CD4-positive, alpha-beta T cell (primary cell): Measurements from ENCODE around the gene ADAMTS1. TPM values are rescaled to one million over a fixed set of nuclear protein-coding genes. Genes with fewer than 3 reads are reported as not detected.

Experiments
- ATAC-seq: fragments of 200-7000 bp; cut with Tn5 transposase; one replicate; pipeline ENCODE4 v1.10.0; 2022; ENCODE audit warnings: mild to moderate bottlenecking; ENCODE audit not compliant: poor library complexity
- CTCF ChIA-PET: fragments of 350-600 bp; sonication (Branson Sonifier 250); formaldehyde crosslinking; loops from one replicate; lab custom pipeline; 2021; ENCODE audit warnings: antibody characterized with exemption, inconsistent platforms; lab: Charles Lee
- POLR2A ChIA-PET: fragments of 350-600 bp; sonication (Branson Sonifier 250); formaldehyde crosslinking; loops from one replicate; lab custom pipeline; 2021; ENCODE audit warnings: antibody characterized with exemption, inconsistent platforms; lab: Charles Lee
- DNase-seq, 14 experiments: peaks; one replicate each; pipeline ENCODE4 v3.0.0-alpha.2; 2013 to 2020; ENCODE audit warnings: mixed read lengths in 2 of 14
- H3K27ac ChIP-seq, 2 donors: one replicate each; pipeline versions ENCODE4 v1.5.1 to v1.7.0; 2013; ENCODE audit warnings: low read length in 2 of 2, low read depth in 1 of 2, mild to moderate bottlenecking in 1 of 2
- H3K27me3 ChIP-seq, 2 experiments: 1 replicate in 1 of 2; 2 replicates in 1 of 2; pipeline versions ENCODE4 v1.6.1 to v1.7.0; 2013; ENCODE audit warnings: low read length in 2 of 2, control low read depth in 1 of 2, mild to moderate bottlenecking in 1 of 2, moderate library complexity in 1 of 2; ENCODE audit not compliant: insufficient read depth in 2 of 2, control insufficient read depth in 1 of 2
- H3K36me3 ChIP-seq: one replicate; pipeline ENCODE4 v1.6.1; 2013; ENCODE audit warnings: low read length, control low read depth; ENCODE audit not compliant: insufficient read depth
- H3K4me1 ChIP-seq: one replicate; pipeline ENCODE4 v1.6.1; 2013; ENCODE audit warnings: low read length, control low read depth; ENCODE audit not compliant: insufficient read depth
- H3K4me3 ChIP-seq: one replicate; pipeline ENCODE4 v1.5.1; 2013; ENCODE audit warnings: mild to moderate bottlenecking, low read length, moderate library complexity
- H3K9me3 ChIP-seq, 2 experiments: 1 replicate in 1 of 2; 2 replicates in 1 of 2; pipeline versions ENCODE4 v1.6.1 to v1.7.0; 2013; ENCODE audit warnings: low read length in 2 of 2, mild to moderate bottlenecking in 2 of 2, control low read depth in 1 of 2, moderate library complexity in 1 of 2; ENCODE audit not compliant: control insufficient read depth in 1 of 2, insufficient read depth in 1 of 2
- H3K27ac Mint-ChIP-seq: one replicate; pipeline ENCODE4 v1.8.0; 2020; ENCODE audit warnings: mixed read lengths
- H3K27me3 Mint-ChIP-seq: one replicate; pipeline ENCODE4 v1.8.0; 2021; ENCODE audit warnings: mixed read lengths
- H3K36me3 Mint-ChIP-seq: one replicate; pipeline ENCODE4 v1.8.0; 2021; ENCODE audit warnings: low read depth, mixed read lengths
- H3K4me1 Mint-ChIP-seq: one replicate; pipeline ENCODE4 v1.8.0; 2021; ENCODE audit warnings: low read depth, mixed read lengths
- H3K4me3 Mint-ChIP-seq: one replicate; pipeline ENCODE4 v1.8.0; 2020; ENCODE audit warnings: mild to moderate bottlenecking, mixed read lengths
- H3K9me3 Mint-ChIP-seq: one replicate; pipeline ENCODE4 v1.8.0; 2020; ENCODE audit warnings: mixed read lengths
- intact Hi-C, 2 experiments: fragments of 100-400 bp; cut with DNase I in 1 of 2; cut with micrococcal nuclease in 1 of 2; formaldehyde crosslinking; loops; one replicate each; pipeline versions ENCODE4 v1.15.1 to v1.9.0; 2023 to 2025; cut with DNase I, micrococcal nuclease
- total RNA-seq, 174 experiments: library from RNA in 2 of 174; stranded (reverse) in 2 of 174; gene quantifications; one replicate each; pipeline ENCODE4 v1.2.3 and lab custom pipeline; 2021 to 2026
- TF ChIP-seq, protein P1 (sequence below): fragments of 200-600 bp; IDR thresholded peaks from one replicate; pipeline ENCODE4 v1.8.0; 2022; ENCODE audit warnings: antibody characterized with exemption, mild to moderate bottlenecking

The ADAMTS1 gene
- total RNA-seq, 2 experiments from 2014 or later: 0.08 to 0.25 TPM

GRCh38 chr21:26836528-26836927, 8.7 kb downstream of the ADAMTS1 start:
- DNase-seq (no peak), ATAC-seq (no peak)
- Mint-ChIP-seq H3K36me3 (no peaks in the 10 kb centered on the region), H3K27me3 (peaks cover 44% of the 10 kb centered on the region), H3K4me1 (peaks cover 31% of the 10 kb centered on the region), H3K9me3 (no peaks in the 10 kb centered on the region), H3K4me3 (no peak overlapping the region), H3K27ac (no peak overlapping the region)
- Histone ChIP-seq H3K4me1 (peaks cover 3% of the 10 kb centered on the region), H3K4me3 (no peak overlapping the region), H3K27me3 (peaks cover 0 to 10% of the 10 kb centered on the region in 2 experiments), H3K9me3 (peaks cover 0 to 8% of the 10 kb centered on the region in 2 experiments), H3K36me3 (no peaks in the 10 kb centered on the region), H3K27ac (no peak overlapping the region)
- POLR2A ChIA-PET: no interaction called here
- intact Hi-C loops: no loop called here
- CTCF ChIA-PET: no interaction called here
- TF ChIP-seq, protein P1, sequence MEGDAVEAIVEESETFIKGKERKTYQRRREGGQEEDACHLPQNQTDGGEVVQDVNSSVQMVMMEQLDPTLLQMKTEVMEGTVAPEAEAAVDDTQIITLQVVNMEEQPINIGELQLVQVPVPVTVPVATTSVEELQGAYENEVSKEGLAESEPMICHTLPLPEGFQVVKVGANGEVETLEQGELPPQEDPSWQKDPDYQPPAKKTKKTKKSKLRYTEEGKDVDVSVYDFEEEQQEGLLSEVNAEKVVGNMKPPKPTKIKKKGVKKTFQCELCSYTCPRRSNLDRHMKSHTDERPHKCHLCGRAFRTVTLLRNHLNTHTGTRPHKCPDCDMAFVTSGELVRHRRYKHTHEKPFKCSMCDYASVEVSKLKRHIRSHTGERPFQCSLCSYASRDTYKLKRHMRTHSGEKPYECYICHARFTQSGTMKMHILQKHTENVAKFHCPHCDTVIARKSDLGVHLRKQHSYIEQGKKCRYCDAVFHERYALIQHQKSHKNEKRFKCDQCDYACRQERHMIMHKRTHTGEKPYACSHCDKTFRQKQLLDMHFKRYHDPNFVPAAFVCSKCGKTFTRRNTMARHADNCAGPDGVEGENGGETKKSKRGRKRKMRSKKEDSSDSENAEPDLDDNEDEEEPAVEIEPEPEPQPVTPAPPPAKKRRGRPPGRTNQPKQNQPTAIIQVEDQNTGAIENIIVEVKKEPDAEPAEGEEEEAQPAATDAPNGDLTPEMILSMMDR: no peak

DNA sequence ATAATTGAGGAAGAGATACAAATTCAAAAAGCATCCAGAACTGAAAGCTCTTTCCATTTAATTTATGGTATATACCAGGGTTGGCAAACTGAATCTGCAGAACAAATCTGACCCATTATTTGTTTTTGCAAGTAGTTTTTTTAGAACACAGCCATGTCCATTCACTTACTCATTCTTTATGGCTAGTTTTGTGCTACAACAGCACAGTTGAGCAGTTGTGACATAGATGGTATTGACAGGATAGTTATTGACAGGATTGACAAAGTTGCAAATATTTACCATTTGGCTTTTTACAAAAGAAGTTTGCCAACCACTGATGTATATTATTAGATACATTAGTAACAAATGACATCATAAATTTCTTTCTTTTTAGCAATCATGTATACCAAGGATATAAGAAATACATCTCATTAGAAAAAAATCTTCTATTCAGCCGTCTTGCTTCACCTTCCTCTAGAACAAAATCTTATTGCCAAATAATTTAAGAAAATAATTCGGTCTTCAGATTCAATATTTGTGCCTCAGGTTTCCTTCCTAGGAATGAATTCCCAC, 9.4 kb downstream of the ADAMTS1 start:
- CTCF ChIA-PET: no interaction called here
- Mint-ChIP-seq H3K4me1 (peaks cover 31% of the 10 kb centered on the region), H3K4me3 (no peak overlapping the region), H3K36me3 (no peaks in the 10 kb centered on the region), H3K9me3 (no peaks in the 10 kb centered on the region), H3K27ac (no peak overlapping the region), H3K27me3 (peaks cover 49% of the 10 kb centered on the region)
- peaks cover 0 to 8% of the 10 kb centered on the region in 2 experiments for H3K9me3 ChIP-seq
- POLR2A ChIA-PET: no interaction called here
- ATAC-seq (no peak), DNase-seq (no peak)
- TF ChIP-seq, protein P1: no peak
- H3K4me1 ChIP-seq: peaks cover 3% of the 10 kb centered on the region
- no peak overlapping the region for H3K4me3 ChIP-seq
- H3K36me3 ChIP-seq: no peaks in the 10 kb centered on the region
- peaks cover 0 to 10% of the 10 kb centered on the region in 2 experiments for H3K27me3 ChIP-seq
- H3K27ac ChIP-seq: no peak overlapping the region
- intact Hi-C loops: no loop called here

- Mint-ChIP-seq H3K4me3 (no peak overlapping the region), H3K36me3 (no peaks in the 10 kb centered on the region), H3K9me3 (no peaks in the 10 kb centered on the region), H3K4me1 (peaks cover 27% of the 10 kb centered on the region), H3K27ac (no peak overlapping the region), H3K27me3 (peaks cover 42% of the 10 kb centered on the region)
- H3K4me1 ChIP-seq: peaks cover 3% of the 10 kb centered on the region
- TF ChIP-seq, protein P1: no peak
- no peak overlapping the region for H3K27ac ChIP-seq
- peaks cover 0 to 10% of the 10 kb centered on the region in 2 experiments for H3K27me3 ChIP-seq
- ChIA-PET POLR2A (no interaction called here), CTCF (no interaction called here)
- H3K4me3 ChIP-seq: no peak overlapping the region
- no peaks in the 10 kb centered on the region for H3K36me3 ChIP-seq
- ATAC-seq: no peak
- DNase-seq: no peak
- peaks cover 0 to 8% of the 10 kb centered on the region in 2 experiments for H3K9me3 ChIP-seq
- intact Hi-C loops: no loop called here
These were observed 10.0 kb downstream of the ADAMTS1 start for GRCh38 chr21:26835027-26835713.
